GM23338 (cell line): ENCODE measurements around the gene C2orf81. TPM values are rescaled to one million over a fixed set of nuclear protein-coding genes. Genes with fewer than 3 reads are reported as not detected.

ENCODE experiments used
- ATAC-seq: fragments of 200-7000 bp; cut with Tn5 transposase; 3 replicates; pipeline ENCODE4 v1.9.1; 2020
- DNase-seq: peaks from one replicate; pipeline ENCODE4 v3.0.0-alpha.2; 2015; ENCODE audit warnings: low spot score
- H2AFZ ChIP-seq: fragments of 200-600 bp; sonication (generic); 2 replicates; pipeline ENCODE4 v1.8.0; 2016; ENCODE audit warnings: antibody characterized with exemption, mild to moderate bottlenecking, moderate library complexity
- H3F3A ChIP-seq: fragments of 200-600 bp; sonication (generic); replicated peaks from 2 replicates; pipeline ENCODE4 v1.8.0; 2017; ENCODE audit warnings: antibody characterized with exemption, mixed run types, low read depth
- H3K27ac ChIP-seq: fragments of 200-600 bp; sonication (generic); 2 replicates; pipeline ENCODE4 v1.6.1; 2016; ENCODE audit warnings: low read depth
- H3K27me3 ChIP-seq: fragments of 200-600 bp; sonication (generic); 2 replicates; pipeline ENCODE4 v1.8.0; 2016; ENCODE audit warnings: mild to moderate bottlenecking, mixed run types, moderate library complexity; ENCODE audit not compliant: insufficient read depth
- H3K36me3 ChIP-seq: fragments of 200-600 bp; sonication (generic); 2 replicates; pipeline ENCODE4 v1.8.0; 2016; ENCODE audit warnings: mild to moderate bottlenecking; ENCODE audit not compliant: insufficient read depth
- H3K4me1 ChIP-seq: fragments of 200-600 bp; sonication (generic); 2 replicates; pipeline ENCODE4 v1.8.0; 2016; ENCODE audit warnings: mild to moderate bottlenecking, moderate library complexity; ENCODE audit not compliant: insufficient read depth
- H3K4me2 ChIP-seq: fragments of 200-600 bp; sonication (generic); 2 replicates; pipeline ENCODE4 v1.7.1; 2017; ENCODE audit warnings: mixed run types
- H3K4me3 ChIP-seq: fragments of 200-600 bp; sonication (generic); 2 replicates; pipeline ENCODE4 v1.6.1; 2016; ENCODE audit warnings: mixed run types
- H3K79me2 ChIP-seq: fragments of 200-600 bp; sonication (generic); replicated peaks from 2 replicates; pipeline ENCODE4 v1.8.0; 2017; ENCODE audit warnings: mild to moderate bottlenecking; ENCODE audit not compliant: insufficient read depth
- H3K9me2 ChIP-seq: fragments of 200-600 bp; sonication (generic); 2 replicates; pipeline ENCODE4 v1.8.0; 2017; ENCODE audit not compliant: insufficient read depth
- H4K20me1 ChIP-seq: fragments of 200-600 bp; sonication (generic); replicated peaks from 2 replicates; pipeline ENCODE4 v1.8.0; 2017; ENCODE audit warnings: mild to moderate bottlenecking; ENCODE audit not compliant: insufficient read depth
- H3K27ac Mint-ChIP-seq: 2 replicates; pipeline ENCODE4 v1.8.0; 2020; ENCODE audit warnings: inconsistent platforms, mild to moderate bottlenecking, moderate library complexity, mixed read lengths
- H3K27me3 Mint-ChIP-seq: 3 replicates; pipeline ENCODE4 v1.8.0; 2022; ENCODE audit warnings: low read depth, mild to moderate bottlenecking, moderate library complexity, mixed read lengths, inconsistent platforms; ENCODE audit not compliant: insufficient read depth, poor library complexity
- H3K36me3 Mint-ChIP-seq: 3 replicates; pipeline ENCODE4 v1.8.0; 2021; ENCODE audit warnings: low read depth, mild to moderate bottlenecking, inconsistent platforms, moderate library complexity, mixed read lengths
- H3K4me1 Mint-ChIP-seq: 3 replicates; pipeline ENCODE4 v1.8.0; 2020; ENCODE audit warnings: mild to moderate bottlenecking, inconsistent platforms, mixed read lengths
- H3K4me3 Mint-ChIP-seq: 3 replicates; pipeline ENCODE4 v1.8.0; 2021; ENCODE audit warnings: moderate library complexity, mild to moderate bottlenecking, inconsistent platforms, mixed read lengths
- H3K9me3 Mint-ChIP-seq: 3 replicates; pipeline ENCODE4 v1.8.0; 2020; ENCODE audit warnings: moderate library complexity, mild to moderate bottlenecking, inconsistent platforms, mixed read lengths
- EZH2phosphoT487 ChIP-seq: fragments of 200-600 bp; sonication (generic); IDR thresholded peaks from one replicate; pipeline ENCODE4 v1.8.1; 2018; ENCODE audit warnings: antibody characterized with exemption; ENCODE audit not compliant: unreplicated experiment
- JUNB ChIP-seq: IDR thresholded peaks from one replicate; pipeline ENCODE4 v1.6.1; 2016; ENCODE audit warnings: antibody characterized with exemption; ENCODE audit not compliant: unreplicated experiment
- NANOG ChIP-seq: IDR thresholded peaks from 2 replicates; pipeline ENCODE4 v1.6.1; 2016; ENCODE audit warnings: antibody characterized with exemption, borderline replicate concordance
- POLR2AphosphoS5 ChIP-seq: IDR thresholded peaks from 2 replicates; pipeline ENCODE4 v1.6.1; 2016; ENCODE audit warnings: antibody characterized with exemption, low read depth
- polyA plus RNA-seq: library from polyadenylated mRNA; unstranded; fragments of >200 nt; fragmentation: Nextera tagmentation; extraction: Ambion mirVana; gene quantifications from 2 replicates; pipeline ENCODE4 v1.2.1, GENCODE V29; 2016
- total RNA-seq: library from RNA; depleted of rRNA; stranded (reverse); fragments of >200 nt; shearing (Covaris generic); gene quantifications from 2 replicates; pipeline ENCODE4 v1.2.3, GENCODE V29; 2014
- TF ChIP-seq, protein P1 (sequence below): IDR thresholded peaks from 2 replicates; pipeline ENCODE4 v1.6.1; 2016; ENCODE audit warnings: antibody characterized with exemption
- TF ChIP-seq, protein P2 (sequence below), 2 experiments: fragments of 200-600 bp in 1 of 2; sonication (generic) in 1 of 2; conservative IDR thresholded peaks; 2 replicates each; pipeline versions ENCODE4 v1.5.1 to v1.6.1; 2016 to 2017; ENCODE audit warnings: antibody characterized with exemption in 2 of 2, low read depth in 2 of 2, mild to moderate bottlenecking in 2 of 2, moderate library complexity in 1 of 2
- TF ChIP-seq, protein P3 (sequence below): IDR thresholded peaks from one replicate; pipeline ENCODE4 v1.6.1; 2018; ENCODE audit warnings: antibody characterized with exemption; ENCODE audit not compliant: unreplicated experiment

Gene C2orf81
- total and polyA plus RNA-seq, 2 experiments from 2014 or later, result 3.8 to 4.6 TPM

DNA sequence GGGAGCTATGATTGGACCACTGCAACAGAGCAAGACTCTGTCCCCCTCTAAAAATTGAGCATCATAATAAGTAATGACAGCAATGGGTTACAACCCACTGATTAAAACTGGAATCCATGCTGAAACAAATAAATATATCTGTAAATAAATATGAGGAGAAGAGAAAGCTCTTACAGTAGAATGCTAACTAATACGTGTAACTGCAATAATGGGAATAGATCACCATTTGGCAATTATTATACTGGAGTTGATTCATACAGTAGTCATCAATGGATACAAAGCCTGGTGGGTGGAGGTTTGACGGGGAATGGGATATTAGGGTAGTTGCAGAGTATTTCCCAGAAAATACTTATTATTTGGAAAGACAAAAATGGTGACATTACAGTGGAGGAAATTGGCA, 27.4 kb upstream of the C2orf81 start:
- no peak overlapping the region for H3K27ac ChIP-seq
- Mint-ChIP-seq H3K4me3 (no peak overlapping the region; the same call in 2 of the 3 replicates), H3K36me3 (no peaks in the 10 kb centered on the region), H3K27me3 (peaks cover 2% of the 10 kb centered on the region), H3K4me1 (no peaks in the 10 kb centered on the region; the same call in 2 of the 3 replicates), H3K9me3 (no peaks in the 10 kb centered on the region; the same call in 2 of the 3 replicates), H3K27ac (no peak overlapping the region)
- H3K4me3 ChIP-seq, result no peak overlapping the region
- TF ChIP-seq POLR2AphosphoS5 (no peak), JUNB (no peak)
- TF ChIP-seq, protein P1, sequence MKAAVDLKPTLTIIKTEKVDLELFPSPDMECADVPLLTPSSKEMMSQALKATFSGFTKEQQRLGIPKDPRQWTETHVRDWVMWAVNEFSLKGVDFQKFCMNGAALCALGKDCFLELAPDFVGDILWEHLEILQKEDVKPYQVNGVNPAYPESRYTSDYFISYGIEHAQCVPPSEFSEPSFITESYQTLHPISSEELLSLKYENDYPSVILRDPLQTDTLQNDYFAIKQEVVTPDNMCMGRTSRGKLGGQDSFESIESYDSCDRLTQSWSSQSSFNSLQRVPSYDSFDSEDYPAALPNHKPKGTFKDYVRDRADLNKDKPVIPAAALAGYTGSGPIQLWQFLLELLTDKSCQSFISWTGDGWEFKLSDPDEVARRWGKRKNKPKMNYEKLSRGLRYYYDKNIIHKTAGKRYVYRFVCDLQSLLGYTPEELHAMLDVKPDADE, result no peak
- TF ChIP-seq, protein P2, sequence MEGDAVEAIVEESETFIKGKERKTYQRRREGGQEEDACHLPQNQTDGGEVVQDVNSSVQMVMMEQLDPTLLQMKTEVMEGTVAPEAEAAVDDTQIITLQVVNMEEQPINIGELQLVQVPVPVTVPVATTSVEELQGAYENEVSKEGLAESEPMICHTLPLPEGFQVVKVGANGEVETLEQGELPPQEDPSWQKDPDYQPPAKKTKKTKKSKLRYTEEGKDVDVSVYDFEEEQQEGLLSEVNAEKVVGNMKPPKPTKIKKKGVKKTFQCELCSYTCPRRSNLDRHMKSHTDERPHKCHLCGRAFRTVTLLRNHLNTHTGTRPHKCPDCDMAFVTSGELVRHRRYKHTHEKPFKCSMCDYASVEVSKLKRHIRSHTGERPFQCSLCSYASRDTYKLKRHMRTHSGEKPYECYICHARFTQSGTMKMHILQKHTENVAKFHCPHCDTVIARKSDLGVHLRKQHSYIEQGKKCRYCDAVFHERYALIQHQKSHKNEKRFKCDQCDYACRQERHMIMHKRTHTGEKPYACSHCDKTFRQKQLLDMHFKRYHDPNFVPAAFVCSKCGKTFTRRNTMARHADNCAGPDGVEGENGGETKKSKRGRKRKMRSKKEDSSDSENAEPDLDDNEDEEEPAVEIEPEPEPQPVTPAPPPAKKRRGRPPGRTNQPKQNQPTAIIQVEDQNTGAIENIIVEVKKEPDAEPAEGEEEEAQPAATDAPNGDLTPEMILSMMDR (conservative IDR thresholded peaks at IDR 0.05; ENCODE audit: low read depth in 2 of 2), result no peak
- TF ChIP-seq, protein P3, sequence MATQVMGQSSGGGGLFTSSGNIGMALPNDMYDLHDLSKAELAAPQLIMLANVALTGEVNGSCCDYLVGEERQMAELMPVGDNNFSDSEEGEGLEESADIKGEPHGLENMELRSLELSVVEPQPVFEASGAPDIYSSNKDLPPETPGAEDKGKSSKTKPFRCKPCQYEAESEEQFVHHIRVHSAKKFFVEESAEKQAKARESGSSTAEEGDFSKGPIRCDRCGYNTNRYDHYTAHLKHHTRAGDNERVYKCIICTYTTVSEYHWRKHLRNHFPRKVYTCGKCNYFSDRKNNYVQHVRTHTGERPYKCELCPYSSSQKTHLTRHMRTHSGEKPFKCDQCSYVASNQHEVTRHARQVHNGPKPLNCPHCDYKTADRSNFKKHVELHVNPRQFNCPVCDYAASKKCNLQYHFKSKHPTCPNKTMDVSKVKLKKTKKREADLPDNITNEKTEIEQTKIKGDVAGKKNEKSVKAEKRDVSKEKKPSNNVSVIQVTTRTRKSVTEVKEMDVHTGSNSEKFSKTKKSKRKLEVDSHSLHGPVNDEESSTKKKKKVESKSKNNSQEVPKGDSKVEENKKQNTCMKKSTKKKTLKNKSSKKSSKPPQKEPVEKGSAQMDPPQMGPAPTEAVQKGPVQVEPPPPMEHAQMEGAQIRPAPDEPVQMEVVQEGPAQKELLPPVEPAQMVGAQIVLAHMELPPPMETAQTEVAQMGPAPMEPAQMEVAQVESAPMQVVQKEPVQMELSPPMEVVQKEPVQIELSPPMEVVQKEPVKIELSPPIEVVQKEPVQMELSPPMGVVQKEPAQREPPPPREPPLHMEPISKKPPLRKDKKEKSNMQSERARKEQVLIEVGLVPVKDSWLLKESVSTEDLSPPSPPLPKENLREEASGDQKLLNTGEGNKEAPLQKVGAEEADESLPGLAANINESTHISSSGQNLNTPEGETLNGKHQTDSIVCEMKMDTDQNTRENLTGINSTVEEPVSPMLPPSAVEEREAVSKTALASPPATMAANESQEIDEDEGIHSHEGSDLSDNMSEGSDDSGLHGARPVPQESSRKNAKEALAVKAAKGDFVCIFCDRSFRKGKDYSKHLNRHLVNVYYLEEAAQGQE, result no peak
- no peaks in the 10 kb centered on the region for H4K20me1 ChIP-seq
- no peaks in the 10 kb centered on the region for H3K27me3 ChIP-seq
- no peaks in the 10 kb centered on the region for H3K79me2 ChIP-seq
- H3K4me2 ChIP-seq, result no peak overlapping the region
- no peaks in the 10 kb centered on the region for H3K9me2 ChIP-seq
- no peaks in the 10 kb centered on the region for H3K36me3 ChIP-seq
- no peak for ATAC-seq
- no peak overlapping the region for H2AFZ ChIP-seq
- DNase-seq, result no peak
- no peaks in the 10 kb centered on the region; the same call in 1 of the 2 replicates for H3K4me1 ChIP-seq
- H3F3A ChIP-seq, result peaks cover 9% of the 10 kb centered on the region; the same call in 1 of the 2 replicates

DNA sequence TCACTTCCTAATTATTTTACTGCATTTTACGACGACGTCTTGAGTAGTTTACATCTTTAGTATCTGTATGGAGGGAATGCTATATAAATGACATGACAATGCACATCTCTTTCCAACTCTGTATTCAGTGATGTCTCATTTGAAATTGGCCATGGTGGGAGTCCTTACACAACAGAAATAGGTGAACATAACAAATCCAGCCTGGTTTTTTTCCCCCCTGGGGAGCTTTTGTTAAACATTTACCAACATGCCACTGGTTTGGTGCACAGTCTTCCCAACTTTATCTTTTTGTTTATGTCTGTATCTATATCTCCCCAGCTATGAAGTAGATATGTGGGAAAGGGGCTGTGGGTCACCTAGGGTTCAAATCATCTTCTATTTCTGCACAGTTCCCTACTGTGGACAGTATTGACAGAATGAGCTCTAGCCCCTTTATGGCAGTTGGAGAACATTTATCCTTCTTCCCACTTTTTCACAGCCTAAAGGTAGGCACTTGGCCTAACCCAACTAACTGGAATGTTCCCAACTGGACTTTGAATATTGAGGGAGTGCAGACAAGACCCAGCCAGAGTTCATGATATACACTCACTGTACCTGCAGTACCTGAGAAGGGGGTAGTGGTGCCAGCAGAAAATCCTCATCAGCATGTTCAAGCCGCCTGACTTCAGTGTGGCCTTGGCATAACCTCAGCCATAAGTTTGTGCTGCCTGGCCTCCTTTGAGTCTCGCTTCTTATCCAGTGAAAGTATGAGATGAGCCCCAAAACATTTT, 26.0 kb upstream of the C2orf81 start:
- Histone ChIP-seq H3K4me1 (no peaks in the 10 kb centered on the region; the same call in 1 of the 2 replicates), H4K20me1 (no peaks in the 10 kb centered on the region), H3K4me2 (no peak overlapping the region), H2AFZ (no peak overlapping the region), H3K4me3 (no peak overlapping the region), H3F3A (peaks cover 6% of the 10 kb centered on the region), H3K9me2 (no peaks in the 10 kb centered on the region), H3K79me2 (no peaks in the 10 kb centered on the region), H3K36me3 (no peaks in the 10 kb centered on the region), H3K27ac (no peak overlapping the region), H3K27me3 (no peaks in the 10 kb centered on the region)
- DNase-seq (no peak), ATAC-seq (no peak)
- H3K36me3 Mint-ChIP-seq, result no peaks in the 10 kb centered on the region
- no peaks in the 10 kb centered on the region; the same call in 2 of the 3 replicates for H3K9me3 Mint-ChIP-seq
- H3K27ac Mint-ChIP-seq, result no peak overlapping the region
- H3K4me3 Mint-ChIP-seq, result no peak overlapping the region
- TF ChIP-seq EZH2phosphoT487 (no peak), NANOG (no peak)
- TF ChIP-seq, protein P3, result no peak
- peaks cover 2% of the 10 kb centered on the region for H3K27me3 Mint-ChIP-seq
- no peaks in the 10 kb centered on the region; the same call in 2 of the 3 replicates for H3K4me1 Mint-ChIP-seq
